GM18861 (cell line): ENCODE measurements around the gene ALDH16A1.

Experiments
- ATAC-seq: cut with Tn5 transposase; IDR thresholded peaks from one replicate; pipeline ENCODE4 v1.9.1; 2021; ENCODE audit not compliant: unreplicated experiment

The ALDH16A1 gene

GRCh38 chr19:49507803-49508494 lies 54.9 kb downstream of the ALDH16A1 start:
- ATAC-seq = no peak

GRCh38 chr19:49512970-49513745 lies 60.1 kb downstream of the ALDH16A1 start:
- no peak for ATAC-seq

- no peak for ATAC-seq
Measured at GRCh38 chr19:49513746-49514118, 60.7 kb downstream of the ALDH16A1 start.

- no peak for ATAC-seq
Measured at GRCh38 chr19:49514151-49514550, 61.1 kb downstream of the ALDH16A1 start.

GRCh38 chr19:49515767-49516166 lies 62.7 kb downstream of the ALDH16A1 start:
- no peak for ATAC-seq

GRCh38 chr19:49518033-49518432 lies 65.0 kb downstream of the ALDH16A1 start:
- ATAC-seq = no peak
